HG03108 (cell line): ENCODE data around the gene M1AP.

ENCODE experiments used
- ATAC-seq: cut with Tn5 transposase; IDR thresholded peaks from one replicate; pipeline ENCODE4 v1.9.1; 2021; ENCODE audit warnings: moderate library complexity; ENCODE audit not compliant: unreplicated experiment

The M1AP gene

DNA sequence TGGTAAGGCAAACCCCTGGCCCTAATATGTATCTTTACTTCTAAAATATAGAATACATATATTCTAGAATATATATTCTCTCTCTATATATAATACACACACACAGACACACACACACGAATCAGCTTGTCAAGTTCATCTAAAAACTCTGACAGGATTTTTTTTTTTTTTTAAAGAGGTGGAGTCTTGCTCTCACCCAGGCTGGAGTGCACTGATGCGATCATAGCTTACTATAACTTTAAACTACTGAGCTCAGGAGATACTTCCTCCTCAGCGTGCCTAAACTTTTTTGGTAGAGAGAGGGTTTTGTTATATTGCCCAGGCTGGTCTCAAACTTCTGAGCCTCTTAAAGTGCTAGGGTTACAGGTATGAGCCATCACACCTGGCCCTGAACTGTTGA, 48.5 kb downstream of the M1AP start:
- no peak for ATAC-seq

- ATAC-seq: no peak
These were observed 50.7 kb downstream of the M1AP start for GRCh38 chr2:74597410-74597809.

DNA sequence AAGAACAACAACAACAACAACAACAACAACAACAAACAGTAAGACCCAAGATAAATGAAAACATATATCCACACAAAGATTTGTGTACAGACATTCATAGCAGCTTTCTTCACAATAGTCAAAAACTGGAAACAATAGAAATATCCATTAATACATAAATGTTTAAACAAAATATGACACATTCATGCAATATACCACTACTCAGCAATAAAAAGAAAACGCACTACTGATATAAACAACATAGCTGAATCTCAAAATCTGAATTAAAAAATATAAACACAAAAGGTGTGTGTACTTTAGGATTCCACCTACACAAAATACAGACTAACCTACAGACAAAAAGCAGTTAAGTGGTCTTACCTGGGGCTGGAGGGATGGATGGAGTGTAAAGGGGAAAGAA, 51.5 kb downstream of the M1AP start:
- no peak for ATAC-seq

GRCh38 chr2:74593826-74594772, 54.0 kb downstream of the M1AP start:
- ATAC-seq: no peak

DNA sequence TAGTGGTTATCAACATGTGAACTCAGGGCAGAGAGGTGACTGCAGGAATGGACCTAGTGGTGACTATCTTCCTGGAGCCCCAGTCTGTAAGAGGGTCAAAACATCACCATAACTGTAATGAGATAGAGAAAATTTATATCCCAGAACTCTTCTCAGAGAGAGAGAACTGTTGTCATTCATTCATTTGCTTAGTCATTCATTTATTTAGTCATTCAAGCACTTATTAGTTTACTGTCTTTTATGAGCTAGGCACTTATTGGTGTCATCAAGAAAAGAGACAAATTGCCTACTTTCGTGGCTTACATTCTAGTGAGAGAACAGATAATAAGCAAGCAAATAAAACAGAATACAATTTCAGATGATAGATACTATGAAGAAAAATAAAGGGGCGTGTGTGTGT, 59.5 kb downstream of the M1AP start:
- no peak for ATAC-seq

- peak; percentile 53 for ATAC-seq
These were observed 60.4 kb downstream of the M1AP start for GRCh38 chr2:74587664-74588277.

DNA sequence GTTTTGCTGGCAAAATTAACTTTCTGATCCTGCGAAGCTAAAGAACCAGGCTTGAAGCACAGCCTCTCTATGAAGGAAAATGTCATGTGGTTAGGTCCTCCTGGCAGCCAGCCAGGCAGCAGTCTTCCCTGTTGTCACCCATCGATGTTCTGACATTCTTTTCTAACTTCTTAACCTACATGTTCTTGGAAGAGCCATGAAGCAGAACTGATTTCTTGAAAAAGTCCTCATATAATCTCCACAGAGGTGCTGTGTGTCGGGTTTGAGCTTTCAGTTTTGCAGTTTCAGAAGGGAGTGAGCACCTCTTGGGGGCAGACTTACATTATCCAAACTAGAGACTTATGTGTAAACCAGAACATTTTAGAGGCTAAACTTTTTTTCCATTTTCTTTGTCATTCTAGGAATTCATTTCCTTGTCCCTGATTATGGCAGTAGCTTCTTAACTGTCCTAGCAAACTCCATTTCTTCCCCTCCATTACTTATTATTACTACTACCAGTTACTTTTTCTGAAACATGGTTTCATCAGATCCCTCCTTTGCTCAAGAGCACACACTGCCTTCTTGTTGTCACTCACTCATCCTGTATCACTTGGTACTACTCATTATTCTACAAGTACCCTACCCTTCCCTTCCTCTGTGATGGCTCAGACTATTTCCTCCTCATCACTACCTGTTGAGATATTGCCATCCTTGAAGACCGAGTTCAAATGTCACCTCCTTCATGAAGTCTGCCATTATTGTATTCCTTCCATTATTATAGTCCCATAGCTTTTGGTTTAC, 62.5 kb downstream of the M1AP start:
- peak; percentile 44 for ATAC-seq

- ATAC-seq: peak; percentile 47
These were observed 64.0 kb downstream of the M1AP start for GRCh38 chr2:74584088-74584645.

GRCh38 chr2:74583504-74583903, 64.6 kb downstream of the M1AP start:
- ATAC-seq: no peak

- ATAC-seq: no peak
These were observed 65.9 kb downstream of the M1AP start for GRCh38 chr2:74582184-74582583.

DNA sequence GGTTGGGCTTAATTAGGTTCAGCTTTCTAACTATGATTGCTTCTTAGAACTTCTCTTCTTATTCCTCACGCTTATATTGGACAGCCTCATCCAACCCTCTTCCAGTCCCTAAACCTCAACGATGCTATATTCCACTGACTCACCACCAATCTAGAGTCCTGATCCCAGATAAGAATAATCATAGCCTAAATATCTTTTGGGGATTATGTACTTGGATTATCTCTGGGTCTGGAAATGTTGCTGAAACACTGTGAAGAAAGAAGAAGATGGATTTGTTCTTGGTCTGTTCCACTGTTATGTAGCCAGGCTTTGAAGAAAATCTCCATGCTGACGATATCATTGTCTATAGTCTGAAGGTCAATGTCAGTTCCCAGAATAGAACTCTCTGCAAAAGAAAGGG, 66.7 kb downstream of the M1AP start:
- ATAC-seq: no peak

DNA sequence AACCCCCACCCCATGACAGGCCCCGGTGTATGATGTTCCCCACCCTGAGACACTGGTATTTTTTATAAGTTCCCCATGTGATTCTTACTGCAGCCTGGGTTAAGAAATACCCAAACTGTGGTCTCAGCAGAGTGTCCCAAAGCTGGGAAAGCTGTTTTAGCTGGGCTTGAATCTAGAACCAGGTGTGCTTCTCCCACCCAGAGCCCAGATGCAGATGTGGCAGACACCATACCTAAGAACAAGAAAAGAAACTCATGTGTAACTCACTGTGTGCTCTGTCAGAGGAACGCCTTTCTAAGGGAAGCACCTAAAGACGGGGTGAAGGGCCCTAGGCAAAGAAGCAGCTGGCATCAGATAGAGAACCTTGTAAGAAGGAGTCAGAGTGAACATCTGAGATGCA, 69.7 kb downstream of the M1AP start:
- ATAC-seq: peak; percentile 51

- no peak for ATAC-seq
These were observed 70.7 kb downstream of the M1AP start for GRCh38 chr2:74577448-74577847.

- no peak for ATAC-seq
These were observed 71.3 kb downstream of the M1AP start for GRCh38 chr2:74576863-74577229.

- ATAC-seq: no peak
These were observed 71.8 kb downstream of the M1AP start for GRCh38 chr2:74576211-74576862.

DNA sequence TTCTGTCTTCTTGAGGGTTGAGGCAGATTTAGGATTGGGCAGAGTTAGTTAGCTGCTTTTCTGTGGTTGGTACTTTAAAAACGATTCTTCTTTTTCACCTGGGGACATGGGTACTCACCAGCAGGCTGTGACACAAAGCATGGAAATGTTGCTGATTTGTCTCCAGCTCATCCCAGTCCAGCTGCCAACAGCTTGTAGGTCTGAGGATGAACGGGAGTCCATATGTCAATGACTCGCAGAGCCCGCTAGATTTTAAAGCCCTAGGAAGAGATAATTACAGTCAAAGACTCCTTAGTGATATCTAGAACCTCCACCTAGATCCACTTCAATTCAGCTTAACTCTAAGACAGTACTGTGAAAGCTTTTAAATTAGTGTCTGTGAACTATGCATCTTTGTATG, 72.8 kb downstream of the M1AP start:
- no peak for ATAC-seq

- peak; percentile 37 for ATAC-seq
These were observed 74.2 kb downstream of the M1AP start for GRCh38 chr2:74573747-74574562.

DNA sequence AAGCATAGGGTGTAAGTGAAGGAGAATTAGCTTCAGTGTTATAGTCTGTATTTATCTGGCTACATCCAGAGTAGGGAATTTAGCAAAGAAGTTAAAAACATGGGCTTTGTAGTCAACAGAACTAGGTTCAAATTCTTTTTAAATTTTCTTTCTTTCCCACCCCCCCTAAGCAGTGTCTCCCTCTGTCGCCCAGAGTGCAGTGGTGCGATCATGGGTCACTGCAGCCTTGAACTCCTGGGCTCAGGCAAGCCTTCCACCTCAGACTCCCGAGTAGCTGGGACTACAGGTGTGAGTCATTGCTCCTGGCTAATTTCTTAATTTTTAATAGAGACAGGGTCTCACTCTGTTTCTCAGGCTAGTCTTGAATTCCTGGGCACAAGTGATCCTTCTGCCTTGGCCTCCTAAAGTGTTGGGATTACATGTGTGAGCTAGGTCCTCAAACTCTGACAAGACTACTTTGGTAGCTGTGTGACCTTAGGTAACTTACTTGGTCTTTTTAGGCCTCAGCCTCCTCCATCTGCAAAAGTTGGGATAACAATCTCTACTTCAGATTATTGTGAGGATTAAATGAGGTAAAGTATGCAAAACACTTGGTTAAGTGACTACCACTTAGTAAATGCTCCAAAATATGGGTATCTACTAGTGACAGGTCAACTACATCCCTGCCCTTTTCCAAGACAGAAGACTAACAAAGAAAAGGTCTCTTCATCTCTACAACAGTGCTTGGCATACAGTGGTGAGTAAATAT, 75.8 kb downstream of the M1AP start:
- ATAC-seq: no peak

DNA sequence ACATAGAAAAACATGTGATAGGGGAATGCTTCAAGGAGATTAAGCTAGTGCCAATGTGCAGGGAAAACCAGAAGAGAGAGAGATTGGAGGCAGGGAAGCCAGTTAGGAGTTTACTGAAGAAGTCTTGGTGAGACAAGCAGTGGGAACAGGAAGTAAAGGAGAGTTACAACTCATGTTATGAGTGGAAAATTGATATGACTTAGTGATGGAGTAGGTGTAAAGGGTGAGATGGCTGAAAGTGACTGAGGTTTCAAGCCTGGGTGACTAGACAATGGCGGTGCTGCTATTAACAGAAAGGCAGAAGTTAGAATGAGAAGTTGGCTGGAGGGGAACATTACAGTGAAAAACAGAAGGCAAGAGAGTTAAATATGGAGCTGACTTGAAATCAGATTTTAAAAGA, 77.1 kb downstream of the M1AP start:
- ATAC-seq: peak; percentile 64
